HEK293T (cell line): ENCODE measurements around the gene GRAMD1A.

Experiments
- CTCF ChIA-PET: fragments of 350-600 bp; formaldehyde crosslinking; extraction: SDS; loops from one replicate; lab custom pipeline; 2021; ENCODE audit warnings: antibody characterized with exemption, inconsistent platforms; lab: Yijun Ruan, JAX
- POLR2A ChIA-PET: fragments of 350-600 bp; formaldehyde crosslinking; extraction: SDS; loops from one replicate; lab custom pipeline; 2020; ENCODE audit warnings: antibody characterized with exemption, inconsistent platforms; lab: Yijun Ruan, JAX
- DNase-seq: peaks from one replicate; pipeline ENCODE4 v3.0.0; 2012; ENCODE audit warnings: mixed read lengths; ENCODE audit errors: extremely low spot score
- ARNT ChIP-seq: fragments of 450-650 bp; IDR thresholded peaks from 2 replicates; pipeline ENCODE4 v1.6.1; 2017; ENCODE audit warnings: mild to moderate bottlenecking
- BHLHE40 ChIP-seq: fragments of 450-650 bp; IDR thresholded peaks from 2 replicates; pipeline ENCODE4 v1.6.1; 2016; ENCODE audit warnings: mild to moderate bottlenecking, moderate library complexity, borderline replicate concordance
- CTBP1 ChIP-seq: fragments of 450-650 bp; IDR thresholded peaks from 2 replicates; pipeline ENCODE4 v1.6.1; 2016; ENCODE audit warnings: borderline replicate concordance
- ELF4 ChIP-seq: fragments of 450-650 bp; IDR thresholded peaks from 2 replicates; pipeline ENCODE4 v1.6.1; 2017; ENCODE audit warnings: antibody characterized with exemption
- FOXA1 ChIP-seq: fragments of 450-650 bp; IDR thresholded peaks from 2 replicates; pipeline ENCODE4 v1.6.1; 2016; ENCODE audit warnings: mild to moderate bottlenecking
- FOXK2 ChIP-seq: fragments of 450-650 bp; IDR thresholded peaks from 2 replicates; pipeline ENCODE4 v1.6.1; 2016; ENCODE audit warnings: mild to moderate bottlenecking
- FOXM1 ChIP-seq: fragments of 450-650 bp; IDR thresholded peaks from 2 replicates; pipeline ENCODE4 v1.6.1; 2017; ENCODE audit warnings: mild to moderate bottlenecking, borderline replicate concordance
- HDGF ChIP-seq: fragments of 450-650 bp; IDR thresholded peaks from 2 replicates; pipeline ENCODE4 v1.6.1; 2017; ENCODE audit warnings: antibody characterized with exemption, borderline replicate concordance
- L3MBTL2 ChIP-seq: fragments of 450-650 bp; conservative IDR thresholded peaks from 2 replicates; pipeline ENCODE4 v1.6.1; 2016; ENCODE audit warnings: mild to moderate bottlenecking
- LEF1 ChIP-seq: fragments of 450-650 bp; IDR thresholded peaks from 2 replicates; pipeline ENCODE4 v1.6.1; 2017; ENCODE audit warnings: mild to moderate bottlenecking, borderline replicate concordance
- NFRKB ChIP-seq: fragments of 450-650 bp; IDR thresholded peaks from 2 replicates; pipeline ENCODE4 v1.6.1; 2016; ENCODE audit warnings: mild to moderate bottlenecking, moderate library complexity
- PKNOX1 ChIP-seq: fragments of 450-650 bp; IDR thresholded peaks from 2 replicates; pipeline ENCODE4 v1.6.1; 2016
- SP1 ChIP-seq: fragments of 450-650 bp; IDR thresholded peaks from 2 replicates; pipeline ENCODE4 v1.6.1; 2017
- SUZ12 ChIP-seq: fragments of 450-650 bp; IDR thresholded peaks from 2 replicates; pipeline ENCODE4 v1.6.1; 2016; ENCODE audit warnings: mild to moderate bottlenecking
- TARDBP ChIP-seq: fragments of 450-650 bp; IDR thresholded peaks from 2 replicates; pipeline ENCODE4 v1.6.1; 2016
- ZNF384 ChIP-seq: fragments of 450-650 bp; IDR thresholded peaks from 2 replicates; pipeline ENCODE4 v1.6.1; 2016

Gene GRAMD1A

GRCh38 chr19:35060160-35060855 lies 60.2 kb downstream of the GRAMD1A start:
- CTCF ChIA-PET = no interaction called here

GRCh38 chr19:35061583-35062373 lies 61.7 kb downstream of the GRAMD1A start:
- no peak for TF ChIP-seq FOXK2
- no peak for TF ChIP-seq FOXA1
- no peak for TF ChIP-seq PKNOX1
- no peak for TF ChIP-seq SP1
- TF ChIP-seq ZNF384 = no peak
- no peak for TF ChIP-seq SUZ12
- no peak for TF ChIP-seq FOXM1
- no peak for TF ChIP-seq ARNT
- TF ChIP-seq TARDBP = no peak
- TF ChIP-seq NFRKB = no peak
- no peak for TF ChIP-seq CTBP1
- TF ChIP-seq BHLHE40 = no peak
- TF ChIP-seq ELF4 = no peak
- TF ChIP-seq LEF1 = no peak
- no peak for TF ChIP-seq HDGF
- CTCF ChIA-PET = no interaction called here
- POLR2A ChIA-PET = no interaction called here
- no peak for DNase-seq

More at GRCh38 chr19:35060160-35060855, 60.2 kb downstream of the GRAMD1A start:
- no peak for DNase-seq
- TF ChIP-seq FOXM1 = no peak
- no peak for TF ChIP-seq L3MBTL2
- no peak for TF ChIP-seq LEF1
- TF ChIP-seq NFRKB = no peak
- TF ChIP-seq HDGF = no peak
- TF ChIP-seq FOXK2 = no peak
- TF ChIP-seq SUZ12 = no peak
- no peak for TF ChIP-seq FOXA1
- TF ChIP-seq SP1 = no peak
- TF ChIP-seq ARNT = no peak
- POLR2A ChIA-PET = no interaction called here

GRCh38 chr19:35062942-35063341 lies 62.8 kb downstream of the GRAMD1A start:
- ChIA-PET POLR2A (no interaction called here), CTCF (no interaction called here)
- TF ChIP-seq FOXK2 (no peak), TARDBP (no peak), NFRKB (no peak), SP1 (no peak), FOXA1 (no peak), ELF4 (no peak), ZNF384 (no peak), HDGF (no peak), L3MBTL2 (no peak)
- DNase-seq = no peak

GRCh38 chr19:35063940-35064818 lies 64.1 kb downstream of the GRAMD1A start:
- no peak for DNase-seq
- ChIA-PET POLR2A (no interaction called here), CTCF (no interaction called here)
- no peak for TF ChIP-seq CTBP1
- TF ChIP-seq NFRKB = no peak
- no peak for TF ChIP-seq TARDBP
- no peak for TF ChIP-seq FOXA1
- TF ChIP-seq ARNT = no peak
- TF ChIP-seq SP1 = no peak
- no peak for TF ChIP-seq FOXK2
- no peak for TF ChIP-seq SUZ12
- no peak for TF ChIP-seq LEF1
- TF ChIP-seq ELF4 = no peak
- no peak for TF ChIP-seq ZNF384
- TF ChIP-seq L3MBTL2 = no peak
- no peak for TF ChIP-seq FOXM1
- no peak for TF ChIP-seq BHLHE40
- no peak for TF ChIP-seq HDGF
- no peak for TF ChIP-seq PKNOX1

GRCh38 chr19:35065574-35065973 lies 65.5 kb downstream of the GRAMD1A start:
- ChIA-PET CTCF (no interaction called here), POLR2A (no interaction called here)
- no peak for TF ChIP-seq FOXM1
- TF ChIP-seq LEF1 = no peak
- no peak for DNase-seq

- ChIA-PET POLR2A (interaction anchor here (0.8 kb wide), 1 partner anchor 10 kb away, joined by 3 read pairs; no protein-coding TSS in a partner anchor), CTCF (interaction anchor here (0.7 to 1.7 kb wide), 6 partner anchors 11 to 70 kb away, joined by 3 to 5 read pairs (median 3); no protein-coding TSS in a partner anchor)
- DNase-seq = no peak
- TF ChIP-seq FOXA1 (no peak), PKNOX1 (no peak), FOXM1 (no peak), FOXK2 (no peak), LEF1 (no peak), TARDBP (no peak), BHLHE40 (no peak), ELF4 (no peak), ZNF384 (no peak), NFRKB (no peak), ARNT (no peak), L3MBTL2 (no peak), SP1 (no peak), SUZ12 (no peak), HDGF (no peak), CTBP1 (no peak)
These were observed 66.0 kb downstream of the GRAMD1A start for GRCh38 chr19:35066121-35066520.
